NCI-H1436 (cell line): Measurements from ENCODE around the gene SIL1.
"Not testable (repeated sequence)": the region's sequence is repeated elsewhere in the genome, so short reads cannot be mapped to it uniquely, and the experiment has no call there.

Experiments
- DNase-seq: peaks from one replicate; lab custom pipeline; 2025; lab: John Stamatoyannopoulos, UW

The SIL1 gene

DNA sequence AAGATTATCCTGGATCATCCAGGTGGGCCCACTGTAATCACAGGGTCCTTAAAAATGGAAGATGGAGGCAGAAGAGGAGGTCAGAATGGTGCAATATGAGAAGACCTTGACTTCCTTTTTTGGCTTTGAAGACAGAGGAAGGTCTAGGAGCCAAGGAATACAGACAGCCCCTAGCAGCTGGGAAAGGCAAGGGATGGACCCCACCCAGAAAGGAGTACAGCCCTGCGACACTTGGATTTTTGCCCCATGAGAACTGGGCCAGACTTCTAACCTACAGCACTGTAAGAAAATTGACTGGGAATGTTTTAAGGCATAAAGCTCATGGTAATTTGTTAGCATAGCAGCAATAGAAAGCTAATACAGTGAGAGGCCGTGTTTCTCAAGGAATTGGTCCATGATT lies 256.1 kb downstream of the SIL1 start:
- no peak for DNase-seq

DNA sequence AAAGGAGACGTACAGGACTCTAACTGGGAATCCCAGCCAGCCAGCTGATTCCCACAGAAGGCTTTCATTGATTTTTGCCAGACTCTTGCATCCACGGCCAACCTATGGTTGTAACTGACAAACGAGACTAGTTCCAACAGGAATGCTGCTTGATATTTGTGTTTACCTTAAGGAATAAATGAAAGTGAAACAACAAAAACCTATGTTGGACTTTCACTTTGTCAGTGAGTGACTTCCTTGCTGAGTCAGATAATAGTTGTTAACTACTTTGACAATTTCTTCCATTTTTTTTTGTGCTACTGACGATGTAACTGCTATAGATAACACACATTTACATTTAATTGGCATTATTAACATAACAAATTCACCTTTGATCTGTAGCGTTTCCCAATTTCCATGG lies 259.6 kb downstream of the SIL1 start:
- DNase-seq, result no peak

DNA sequence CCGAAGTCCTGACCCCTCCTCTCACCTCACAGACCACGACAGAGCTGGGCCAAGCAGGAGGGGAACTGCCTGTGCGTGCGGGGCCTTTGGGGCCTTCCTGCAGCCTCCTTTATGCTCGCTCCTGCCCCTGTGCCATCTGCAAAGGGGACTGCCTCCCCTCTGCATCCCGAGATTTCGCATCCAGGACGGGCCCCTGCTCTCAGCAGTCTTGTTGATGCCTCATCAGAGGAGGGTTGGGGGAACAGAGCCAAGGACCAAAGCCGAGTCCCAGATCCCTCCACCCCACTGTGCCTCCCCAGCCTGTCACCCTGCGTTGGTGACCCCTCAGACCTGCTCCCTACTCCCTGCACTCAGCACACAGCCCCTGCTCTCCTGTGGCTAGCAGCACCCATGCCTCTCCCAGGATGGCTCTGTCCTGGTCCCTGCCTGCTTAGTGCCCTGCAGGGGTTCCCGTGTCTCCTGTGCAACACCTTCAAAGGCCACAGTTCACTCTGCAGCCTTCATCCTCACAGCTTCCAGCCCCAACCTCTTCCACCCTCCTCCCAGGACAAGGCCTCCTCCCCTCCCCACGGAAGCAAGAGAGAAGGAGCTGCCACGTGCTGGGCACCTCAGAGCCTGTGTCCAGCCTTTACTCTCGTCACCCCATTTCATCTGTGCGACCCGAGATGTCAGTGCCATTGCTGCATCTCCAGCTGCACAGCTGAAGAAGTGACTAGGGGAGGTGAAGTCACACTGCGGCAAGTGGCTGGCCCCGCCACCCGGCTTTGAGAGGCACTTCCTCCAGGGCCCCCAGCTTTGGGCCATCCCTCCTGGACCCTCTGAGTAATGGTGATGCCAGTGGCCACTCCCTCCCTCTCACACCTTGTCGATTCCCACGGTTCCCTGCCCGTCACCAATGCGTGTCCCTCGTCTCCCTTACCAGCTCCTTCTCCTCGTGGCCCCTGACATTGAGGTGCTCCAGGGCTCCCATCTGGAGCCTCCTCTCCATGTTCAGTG lies 260.5 kb downstream of the SIL1 start:
- no peak for DNase-seq

DNA sequence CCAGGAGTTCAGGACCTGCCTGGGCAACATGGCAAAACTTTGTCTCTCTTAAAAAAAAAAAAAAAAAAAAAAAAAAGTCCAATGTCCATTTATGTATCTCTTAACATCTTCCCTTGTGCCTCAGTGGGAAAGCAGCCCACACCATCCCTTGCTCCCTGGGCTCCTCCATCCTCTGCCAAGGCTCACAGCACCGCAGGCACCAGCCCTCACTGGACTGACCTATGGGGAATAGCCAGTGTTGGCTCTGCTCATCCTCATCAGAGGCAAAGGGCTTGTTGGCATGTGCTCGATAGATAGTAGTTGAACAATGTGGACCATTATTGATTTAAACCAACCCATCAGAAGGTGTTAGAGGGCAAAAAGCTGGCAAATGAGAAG lies 261.2 kb downstream of the SIL1 start:
- no peak for DNase-seq

DNA sequence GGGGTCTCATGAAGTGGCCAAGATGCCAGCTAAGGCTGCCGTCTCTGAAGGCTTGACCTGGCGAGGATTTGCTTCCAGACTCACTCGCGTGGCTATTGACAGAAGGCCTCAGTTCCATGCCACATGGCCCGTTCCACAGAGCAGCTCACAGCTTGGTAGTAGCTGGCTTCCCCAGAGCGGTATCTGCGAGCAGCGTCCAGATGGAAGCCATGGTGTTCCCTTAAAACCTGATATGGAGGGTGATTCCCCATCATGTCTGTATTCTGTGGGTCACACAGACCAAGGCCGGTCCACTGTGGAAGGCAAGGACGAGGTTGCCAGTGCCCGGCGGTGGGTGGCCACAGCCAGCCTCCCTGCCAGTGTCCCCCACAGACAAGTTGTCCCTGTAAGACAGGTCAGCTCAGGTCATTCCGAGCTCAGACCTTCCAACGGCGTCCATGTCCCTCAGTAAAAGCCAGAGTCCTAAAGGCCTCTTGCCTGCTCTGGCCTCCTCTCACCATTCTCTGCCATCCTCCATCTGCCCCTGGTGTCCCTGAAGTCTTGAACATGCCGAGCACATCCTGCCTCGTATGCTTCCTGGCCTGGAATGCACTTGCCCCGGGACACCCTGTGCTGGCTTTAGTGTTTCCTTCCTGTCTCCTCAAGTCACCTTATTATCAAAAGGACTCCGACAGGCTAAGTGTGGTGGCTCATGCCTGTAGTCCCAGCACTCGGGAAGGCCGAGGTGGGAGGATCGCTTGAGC lies 261.8 kb downstream of the SIL1 start:
- DNase-seq, result no peak

DNA sequence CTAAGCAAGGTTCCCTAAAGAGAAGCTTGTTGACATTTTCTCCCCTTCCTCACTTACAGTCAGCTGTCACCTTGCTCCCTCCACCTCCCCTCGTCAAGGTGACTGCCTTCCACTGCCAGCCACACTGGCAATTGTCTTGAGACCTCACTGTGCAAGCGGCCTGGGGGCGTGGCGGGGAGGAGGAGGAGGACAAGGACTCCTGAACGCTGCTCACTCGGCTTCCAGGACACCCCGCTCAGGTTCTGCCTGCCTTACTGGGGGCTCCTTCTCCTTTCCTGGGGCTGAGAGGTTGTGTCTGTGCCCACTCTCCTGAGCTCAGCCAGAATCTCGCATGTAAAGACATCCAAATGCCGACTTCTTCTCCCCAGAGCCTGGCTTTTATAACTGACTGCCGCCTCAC lies 262.7 kb downstream of the SIL1 start:
- DNase-seq, result no peak

DNA sequence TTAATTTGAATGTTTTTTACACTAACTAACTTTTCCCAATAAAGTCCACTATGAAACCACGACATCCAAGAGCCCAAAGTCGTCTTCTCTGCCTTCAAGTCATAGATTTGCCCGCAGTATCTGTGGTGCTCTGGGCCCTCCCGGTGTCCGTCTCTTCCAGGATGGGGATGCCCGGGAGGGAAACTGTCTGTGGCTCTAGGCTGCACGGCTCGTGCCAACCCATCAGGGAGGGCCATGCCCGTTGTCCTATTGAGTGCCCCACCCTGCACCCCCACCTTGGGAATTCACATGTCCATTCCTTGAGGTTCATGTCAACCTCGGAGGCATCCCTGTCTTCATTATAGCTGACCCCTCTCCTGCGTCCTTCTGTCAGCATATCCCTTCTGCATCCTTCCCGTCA lies 263.2 kb downstream of the SIL1 start:
- no peak for DNase-seq

DNA sequence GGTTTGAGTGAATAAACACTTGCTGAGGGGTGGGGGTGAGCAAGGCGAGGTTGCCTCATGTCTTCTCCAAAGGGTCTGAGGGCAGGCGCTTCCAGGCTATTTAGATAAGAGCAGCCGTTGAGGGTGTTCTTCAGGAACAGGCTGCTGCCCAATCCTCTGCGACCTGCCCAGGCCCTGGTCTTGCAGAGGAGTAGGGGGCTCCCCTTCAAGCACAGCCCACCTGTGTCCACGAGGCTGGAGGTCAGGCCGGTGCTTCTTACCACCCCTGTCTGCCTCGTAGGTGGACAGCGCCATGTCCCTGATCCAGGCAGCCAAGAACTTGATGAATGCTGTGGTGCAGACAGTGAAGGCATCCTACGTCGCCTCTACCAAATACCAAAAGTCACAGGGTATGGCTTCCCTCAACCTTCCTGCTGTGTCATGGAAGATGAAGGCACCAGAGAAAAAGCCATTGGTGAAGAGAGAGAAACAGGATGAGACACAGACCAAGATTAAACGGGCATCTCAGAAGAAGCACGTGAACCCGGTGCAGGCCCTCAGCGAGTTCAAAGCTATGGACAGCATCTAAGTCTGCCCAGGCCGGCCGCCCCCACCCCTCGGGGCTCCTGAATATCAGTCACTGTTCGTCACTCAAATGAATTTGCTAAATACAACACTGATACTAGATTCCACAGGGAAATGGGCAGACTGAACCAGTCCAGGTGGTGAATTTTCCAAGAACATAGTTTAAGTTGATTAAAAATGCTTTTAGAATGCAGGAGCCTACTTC lies 264.5 kb downstream of the SIL1 start:
- no peak for DNase-seq

DNA sequence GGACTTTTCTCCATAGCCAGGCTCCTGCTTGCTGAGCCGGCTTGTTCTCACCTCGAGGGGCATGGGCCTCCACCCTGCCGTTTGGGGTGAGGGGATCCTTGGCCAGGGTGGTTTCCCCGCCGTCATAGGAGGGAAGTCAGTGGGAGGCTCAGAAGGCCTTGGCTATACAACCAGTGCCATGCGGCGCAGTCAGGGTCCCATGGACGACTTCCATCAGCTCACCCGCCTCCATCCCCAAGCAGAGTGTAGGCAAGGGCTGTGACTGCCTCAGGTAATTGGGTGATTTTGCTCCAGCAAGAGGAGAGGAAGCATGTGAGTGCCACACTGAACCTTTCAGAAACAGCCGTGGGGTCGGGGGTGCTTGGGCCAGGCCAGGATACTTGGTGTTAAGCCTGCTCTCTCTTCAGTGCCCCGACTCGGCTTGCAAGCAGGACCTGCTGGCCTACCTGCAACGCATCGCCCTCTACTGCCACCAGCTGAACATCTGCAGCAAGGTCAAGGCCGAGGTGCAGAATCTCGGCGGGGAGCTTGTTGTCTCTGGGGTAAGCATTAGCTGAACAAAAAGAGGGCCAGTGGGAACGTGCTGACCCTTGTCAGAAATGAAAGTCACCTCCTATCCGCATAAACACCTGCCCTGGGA lies 265.9 kb downstream of the SIL1 start:
- no peak for DNase-seq

DNA sequence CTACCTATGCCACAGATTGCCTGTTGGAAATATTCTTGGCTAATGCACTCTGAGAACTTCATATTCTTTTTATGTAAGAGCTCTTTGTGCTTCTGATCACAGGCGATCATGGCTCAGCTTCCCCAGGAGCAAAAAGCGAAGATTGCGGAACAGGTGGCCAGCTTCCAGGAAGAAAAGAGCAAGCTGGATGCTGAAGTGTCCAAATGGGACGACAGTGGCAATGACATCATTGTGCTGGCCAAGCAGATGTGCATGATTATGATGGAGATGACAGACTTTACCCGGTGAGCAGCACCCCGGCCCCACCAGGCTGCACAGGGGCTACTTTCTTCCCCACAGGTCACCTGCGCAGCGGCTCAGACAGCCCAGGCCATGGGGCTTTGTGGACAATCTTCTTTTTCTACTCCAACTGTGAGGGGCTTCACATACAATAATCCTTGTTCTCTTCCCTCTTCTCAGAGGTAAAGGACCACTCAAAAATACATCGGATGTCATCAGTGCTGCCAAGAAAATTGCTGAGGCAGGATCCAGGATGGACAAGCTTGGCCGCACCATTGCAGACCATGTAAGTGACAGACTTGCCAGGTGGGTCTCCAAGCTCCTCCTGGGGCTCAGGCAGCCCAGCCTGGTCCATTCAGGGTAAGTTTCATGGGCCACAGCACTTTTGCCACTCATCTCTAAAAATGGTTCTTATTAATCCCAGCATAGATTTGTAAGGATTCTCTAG lies 267.6 kb downstream of the SIL1 start:
- no peak for DNase-seq

DNA sequence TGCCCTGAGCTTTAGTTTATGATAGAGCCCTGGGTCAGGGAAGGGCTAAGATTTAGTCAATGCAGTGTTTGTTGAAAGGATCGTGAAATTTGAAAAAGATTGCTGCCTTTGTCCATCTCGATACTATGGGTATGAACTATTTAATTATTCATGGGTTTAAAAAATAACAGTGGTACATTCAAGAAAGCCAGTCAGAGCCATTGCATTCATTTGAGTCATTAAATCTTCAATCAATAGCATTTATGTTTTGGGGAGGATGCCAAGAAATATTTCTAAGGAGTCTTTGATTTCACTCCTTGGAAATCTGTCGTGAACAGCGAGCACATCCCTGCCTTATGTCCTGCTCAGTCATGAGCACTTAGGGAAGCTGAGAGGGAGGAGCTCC lies 268.6 kb downstream of the SIL1 start:
- DNase-seq, result no peak

DNA sequence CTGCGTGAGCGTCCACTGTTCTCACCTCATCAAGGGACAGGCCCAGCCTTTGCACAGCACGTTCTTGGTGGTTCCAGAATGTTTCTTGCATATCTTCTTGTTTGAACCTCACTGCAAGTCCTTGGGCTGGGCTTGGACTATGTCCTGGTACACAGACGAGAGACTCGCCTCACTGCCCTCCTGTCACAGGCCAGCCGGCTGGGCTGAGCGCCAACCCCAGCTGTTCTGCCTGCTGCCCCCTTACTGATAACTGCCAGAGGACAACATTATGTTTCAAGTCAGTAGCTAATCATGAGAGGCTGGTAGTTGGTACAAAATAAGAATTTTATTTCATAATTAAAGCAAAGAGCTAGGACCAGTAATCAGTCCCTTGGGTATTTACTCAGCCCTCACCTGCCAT lies 270.2 kb downstream of the SIL1 start:
- no peak for DNase-seq

DNA sequence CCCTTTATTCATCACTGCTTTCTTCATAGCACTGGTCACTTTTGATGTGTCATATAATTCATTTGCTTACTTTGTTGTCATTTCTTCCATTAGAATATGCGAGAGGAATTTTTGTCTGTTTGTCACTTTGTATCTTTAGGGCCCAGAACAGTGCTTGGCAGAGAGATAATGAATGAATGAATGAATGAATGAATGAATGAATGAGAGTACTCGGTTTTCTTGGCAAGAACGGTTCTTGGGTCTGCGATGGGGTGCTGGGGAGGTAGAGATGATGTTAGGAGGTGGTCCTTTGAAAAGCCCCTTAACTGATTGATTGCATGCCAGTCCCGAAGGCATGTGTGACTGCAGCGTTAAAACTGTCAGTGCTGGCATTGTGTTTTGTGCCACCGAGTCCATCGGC lies 270.6 kb downstream of the SIL1 start:
- no peak for DNase-seq

DNA sequence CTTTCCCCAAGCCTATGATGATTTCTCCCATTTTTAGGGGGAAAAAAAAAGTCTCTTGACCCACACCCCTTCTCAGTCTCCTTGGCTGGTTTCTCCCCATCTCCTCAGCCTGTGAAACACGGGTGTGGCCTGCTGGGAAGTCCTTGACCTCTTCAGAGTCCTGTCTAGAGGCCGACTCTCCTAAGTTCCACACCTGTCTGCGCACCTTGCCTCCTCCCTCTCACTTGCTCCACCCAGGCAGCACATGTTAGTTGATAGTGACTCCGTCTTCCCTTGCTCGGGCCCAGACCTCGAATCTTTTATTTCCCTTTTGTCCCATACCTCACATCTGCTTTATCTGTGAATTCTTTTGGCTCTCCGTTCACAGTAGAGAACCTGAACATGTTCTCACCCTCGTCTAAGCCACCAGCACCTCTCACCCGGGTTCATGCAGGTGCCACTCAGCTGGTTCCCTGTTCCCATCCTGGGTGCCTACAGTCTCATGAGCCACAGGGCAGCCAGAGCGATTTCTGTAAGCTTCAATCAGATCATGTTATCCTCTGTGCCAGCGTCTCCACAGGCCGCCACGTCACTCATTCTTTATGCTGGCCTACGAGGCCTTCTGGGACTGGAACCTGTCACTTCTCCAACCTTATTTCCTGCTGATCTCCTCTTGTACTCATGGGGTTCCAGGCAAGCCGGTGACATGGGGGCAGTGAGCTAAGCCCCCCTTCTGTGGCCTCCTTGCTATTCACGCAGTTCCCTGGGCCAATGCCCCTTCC lies 271.3 kb downstream of the SIL1 start:
- DNase-seq, result no peak

DNA sequence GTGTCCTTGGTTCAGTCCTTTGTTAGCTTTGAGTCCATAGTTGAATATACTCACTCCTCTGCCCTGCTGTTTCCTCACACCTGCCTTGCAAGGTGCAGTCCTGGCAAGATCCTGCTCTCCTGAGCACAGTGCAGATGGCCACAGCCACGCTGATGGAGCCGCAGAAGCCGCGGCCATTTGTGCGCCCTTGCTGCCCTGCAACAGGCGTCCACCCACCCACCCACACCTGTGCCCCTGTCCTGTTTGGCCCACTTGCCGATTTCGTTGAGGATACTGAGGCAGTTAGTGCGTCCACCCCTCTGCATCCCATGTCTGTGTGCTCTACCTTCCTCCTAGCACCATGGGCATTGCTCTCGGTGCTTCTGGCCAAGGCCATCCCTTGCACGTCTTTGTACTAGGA lies 271.9 kb downstream of the SIL1 start:
- no peak for DNase-seq

DNA sequence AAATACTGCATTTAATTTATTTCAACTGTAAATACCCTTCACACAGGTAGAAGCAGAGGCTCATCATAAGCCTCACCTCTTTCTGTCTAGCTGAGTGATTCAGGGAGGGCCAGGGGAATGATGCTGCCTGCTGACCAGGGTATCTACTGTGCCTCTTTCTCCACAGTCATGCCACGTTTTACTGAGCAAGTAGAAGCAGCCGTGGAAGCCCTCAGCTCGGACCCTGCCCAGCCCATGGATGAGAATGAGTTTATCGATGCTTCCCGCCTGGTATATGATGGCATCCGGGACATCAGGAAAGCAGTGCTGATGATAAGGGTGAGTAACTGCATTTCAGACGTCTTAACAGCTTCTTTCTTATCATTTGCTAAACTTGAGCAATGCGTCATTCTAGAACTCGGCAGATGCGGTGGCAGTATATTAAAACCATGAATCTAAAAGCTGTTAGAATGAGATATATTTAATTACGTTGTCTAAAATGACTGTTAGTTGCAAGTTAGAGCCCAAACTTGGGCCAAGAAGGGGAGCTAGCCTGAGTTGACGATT lies 273.0 kb downstream of the SIL1 start:
- no peak for DNase-seq

DNA sequence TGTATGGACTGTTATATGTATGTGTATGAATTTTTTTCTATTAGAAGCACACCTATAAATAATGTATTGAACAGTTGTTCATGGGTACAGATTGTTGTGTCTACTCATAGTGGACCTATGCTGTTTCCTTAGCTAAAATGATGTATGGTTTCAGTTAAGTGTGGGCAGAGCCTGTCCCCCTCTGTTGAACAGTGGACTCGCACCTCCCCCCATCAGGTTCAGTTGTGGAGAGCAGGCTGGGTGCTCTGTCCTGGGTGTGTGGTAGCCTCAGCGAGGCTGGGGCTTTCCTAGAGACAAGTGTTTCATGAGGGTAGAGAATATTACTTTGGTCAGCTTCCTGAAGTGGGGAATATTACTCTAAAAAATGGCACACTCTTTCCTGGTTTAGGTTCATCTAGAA lies 275.7 kb downstream of the SIL1 start:
- no peak for DNase-seq

DNA sequence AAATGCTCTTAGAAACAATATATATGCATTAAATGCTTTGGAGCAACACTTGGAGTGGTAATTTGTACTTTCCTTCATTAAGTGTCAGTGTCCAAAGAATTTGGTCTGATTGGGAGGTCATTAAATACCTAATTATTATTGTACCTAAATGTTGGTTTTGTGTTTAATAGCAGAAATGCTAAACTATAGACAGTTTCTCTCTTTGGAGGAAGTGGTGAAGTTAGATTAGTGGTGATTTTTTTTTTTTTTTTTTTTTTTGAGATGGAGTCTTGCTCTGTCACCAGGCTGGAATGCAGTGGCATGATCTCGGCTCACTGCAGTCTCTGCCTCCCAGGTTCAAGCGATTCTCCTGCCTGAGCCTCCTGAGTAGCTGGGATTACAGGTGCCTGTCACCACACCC lies 276.8 kb downstream of the SIL1 start:
- not testable (repeated sequence) for DNase-seq

DNA sequence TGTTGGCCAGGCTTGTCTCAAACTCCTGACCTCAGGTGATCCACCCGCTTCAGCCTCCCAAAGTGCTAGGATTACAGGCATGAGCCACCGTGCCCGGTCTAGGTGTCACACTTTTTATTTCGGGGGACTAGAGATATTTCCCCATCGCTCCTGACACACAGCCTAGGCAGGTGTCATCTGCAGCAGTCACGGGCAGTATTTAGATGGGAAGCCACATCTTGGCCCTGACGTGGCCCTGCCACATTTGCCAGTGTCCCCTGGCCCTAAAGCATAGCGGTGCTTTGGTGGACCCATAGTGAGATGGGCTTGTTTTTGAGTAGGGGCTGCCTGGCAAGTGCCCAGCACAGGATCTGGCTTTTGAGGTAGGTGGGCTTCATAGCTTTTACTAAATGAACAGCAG lies 278.0 kb downstream of the SIL1 start:
- no peak for DNase-seq

DNA sequence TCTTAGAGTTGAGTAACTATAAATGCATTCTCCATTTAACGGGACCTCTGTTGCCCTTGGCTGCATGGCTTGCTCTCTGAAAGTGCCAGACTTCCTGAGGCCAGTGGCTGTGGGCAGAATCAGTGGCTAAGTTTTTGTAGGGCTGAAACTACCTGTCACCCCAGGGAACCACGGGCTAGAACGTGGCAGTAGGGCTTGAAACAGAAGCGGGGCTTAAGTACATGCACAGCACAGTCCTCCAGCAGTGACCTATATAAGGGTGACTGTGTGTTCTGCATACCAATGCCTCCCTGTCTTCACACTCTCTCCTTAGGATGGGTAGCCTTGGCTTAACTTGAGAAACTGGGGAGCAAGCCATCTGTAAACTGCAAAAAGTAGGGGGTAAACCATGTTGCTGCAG lies 279.5 kb downstream of the SIL1 start:
- DNase-seq, result no peak
